K562 (cell line): ENCODE data around the gene MEA1. TPM values are rescaled to one million over a fixed set of nuclear protein-coding genes. Genes with fewer than 3 reads are reported as not detected.
A peak's percentile ranks its signal among the peaks of the same experiment; 100 is the strongest.

Source experiments
- ATAC-seq: fragments of 200-7000 bp; cut with Tn5 transposase; 3 replicates; pipeline ENCODE4 v1.9.1; 2020; ENCODE audit warnings: moderate library complexity
- BruUV-seq: library from RNA; stranded (reverse); fragments of 400-500 nt; replicated peaks from 2 replicates; lab custom pipeline; 2021; lab: Mats Ljungman, UMichigan
- CTCF ChIA-PET: fragments of 300-600 bp; formaldehyde crosslinking; extraction: SDS; loops from one replicate; lab custom pipeline; 2021; ENCODE audit warnings: low intra/inter-chr PET ratio; lab: Yijun Ruan, JAX
- POLR2A ChIA-PET: fragments of 300-600, 350-650 bp; sonication (Branson Sonifier 250); formaldehyde crosslinking; extraction: SDS; loops from one replicate; lab custom pipeline; 2021; ENCODE audit warnings: antibody characterized with exemption, inconsistent platforms; lab: Yijun Ruan, JAX
- DNase-seq, 4 experiments: peaks; one replicate each; pipeline versions ENCODE4 v3.0.0 to v3.0.0-alpha.2; 2011 to 2018; ENCODE audit warnings: low spot score in 3 of 4, mixed read lengths in 3 of 4; ENCODE audit errors: extremely low read depth in 1 of 4
- FAIRE-seq: peaks from 2 replicates; lab custom pipeline; 2011; peaks lifted over from hg19 to GRCh38; lab: Jason Lieb, UNC
- H2AFZ ChIP-seq: 2 replicates; pipeline ENCODE4 v1.6.0; 2011; ENCODE audit warnings: low read depth, low read length, control low read depth, inconsistent platforms
- H3K27ac ChIP-seq: fragments of 200-600 bp; 3 replicates; pipeline ENCODE4 v1.8.0; 2011; ENCODE audit warnings: low read depth, mild to moderate bottlenecking, control low read depth, inconsistent platforms, low read length, moderate library complexity, mixed read lengths; ENCODE audit errors: extremely low read depth
- H3K27me3 ChIP-seq, 2 experiments: fragments of 300-600 bp in 1 of 2; 2 replicates in 1 of 2; 3 replicates in 1 of 2; pipeline versions ENCODE4 v1.6.0 to v1.8.0; 2011; ENCODE audit warnings: inconsistent platforms in 2 of 2, low read length in 2 of 2, mild to moderate bottlenecking in 1 of 2, mixed read lengths in 1 of 2, moderate library complexity in 1 of 2; ENCODE audit not compliant: control insufficient read depth in 2 of 2, insufficient read depth in 2 of 2
- H3K36me3 ChIP-seq: fragments of 300-600 bp; 3 replicates; pipeline ENCODE4 v1.8.0; 2011; ENCODE audit warnings: mild to moderate bottlenecking, low read length, inconsistent platforms; ENCODE audit not compliant: control insufficient read depth, insufficient read depth
- H3K4me1 ChIP-seq, 2 experiments: fragments of 200-600 bp in 1 of 2; replicated peaks in 1 of 2; 2 replicates in 1 of 2; 3 replicates in 1 of 2; pipeline versions ENCODE4 v1.5.1 to v1.8.0; 2011; ENCODE audit warnings: inconsistent platforms in 2 of 2, low read length in 2 of 2, mild to moderate bottlenecking in 1 of 2, mixed read lengths in 1 of 2, moderate library complexity in 1 of 2; ENCODE audit not compliant: control insufficient read depth in 2 of 2, insufficient read depth in 2 of 2
- H3K4me2 ChIP-seq: 2 replicates; pipeline ENCODE4 v1.6.1; 2011; ENCODE audit warnings: low read length, control low read depth, inconsistent platforms, mixed read lengths; ENCODE audit not compliant: insufficient read depth
- H3K4me3 ChIP-seq: fragments of 200-600 bp; sonication (generic), shearing (Covaris generic); 2 replicates; pipeline ENCODE4 v1.5.1; 2016; ENCODE audit warnings: control low read depth, inconsistent platforms
- H3K79me2 ChIP-seq: fragments of 200-600 bp; 3 replicates; pipeline ENCODE4 v1.8.0; 2011; ENCODE audit warnings: low read length, inconsistent platforms; ENCODE audit not compliant: control insufficient read depth, insufficient read depth
- H3K9ac ChIP-seq, 2 experiments: 2 replicates each; pipeline versions ENCODE4 v1.6.0 to v1.6.1; 2011; ENCODE audit warnings: low read depth in 2 of 2, low read length in 2 of 2, control low read depth in 1 of 2, inconsistent platforms in 1 of 2, mild to moderate bottlenecking in 1 of 2, mixed read lengths in 1 of 2; ENCODE audit not compliant: insufficient read depth in 1 of 2
- H3K9me1 ChIP-seq: one replicate; pipeline ENCODE4 v1.6.0; 2011; ENCODE audit warnings: inconsistent platforms, mild to moderate bottlenecking, low read length, moderate library complexity; ENCODE audit not compliant: control insufficient read depth, insufficient read depth
- H3K9me3 ChIP-seq: replicated peaks from 2 replicates; pipeline ENCODE4 v1.5.1; 2011; ENCODE audit warnings: low read depth, low read length, inconsistent platforms; ENCODE audit not compliant: control insufficient read depth, insufficient read depth
- H4K20me1 ChIP-seq: replicated peaks from 2 replicates; pipeline ENCODE4 v1.6.1; 2011; ENCODE audit warnings: low read length, inconsistent platforms, mixed read lengths; ENCODE audit not compliant: control insufficient read depth, insufficient read depth
- DACH1 ChIP-seq: fragments of 450-650 bp; IDR thresholded peaks from 2 replicates; pipeline ENCODE4 v1.6.1; 2018; ENCODE audit not compliant: partially characterized antibody
- MYC ChIP-seq, 2 experiments: fragments of 250-450 bp in 1 of 2; sonication (Bioruptor Pico) in 1 of 2; IDR thresholded peaks; 2 replicates each; pipeline versions ENCODE4 v1.5.1 to v1.6.1; 2012 to 2021; ENCODE audit warnings: low read depth in 2 of 2, borderline replicate concordance in 1 of 2, improper control_type of control experiment in 1 of 2, low read length in 1 of 2, mild to moderate bottlenecking in 1 of 2, moderate library complexity in 1 of 2
- RNF219 ChIP-seq: fragments of 250-450 bp; sonication (Bioruptor Pico); IDR thresholded peaks from 2 replicates; pipeline ENCODE4 v1.5.0; 2022; ENCODE audit warnings: mild to moderate bottlenecking
- ZBTB12 ChIP-seq: fragments of 250-450 bp; sonication (Bioruptor Pico); IDR thresholded peaks from 2 replicates; pipeline ENCODE4 v1.4.0; 2020
- ZNF12 ChIP-seq: sonication (generic); formaldehyde crosslinking; IDR thresholded peaks from 2 replicates; pipeline ENCODE4 v1.4.0; 2020; ENCODE audit warnings: mild to moderate bottlenecking, missing genetic modification reagents
- ZNF143 ChIP-seq: sonication (generic); formaldehyde crosslinking; IDR thresholded peaks from 2 replicates; pipeline ENCODE4 v1.9.0; 2022; ENCODE audit warnings: mild to moderate bottlenecking, missing genetic modification reagents
- WGBS: fragments of 100-300 bp; shearing (Covaris generic); methylation state at CpG from one replicate; pipeline ENCODE4 v1.1.6; 2016; ENCODE audit warnings: low coverage, mixed read lengths; ENCODE audit not compliant: insufficient coverage; ENCODE audit errors: missing lambda C conversion rate; 5-methylcytosine and 5-hydroxymethylcytosine counted together
- in situ Hi-C: fragments of 300-500 bp; cut with MboI; formaldehyde crosslinking; loops from 4 replicates; pipeline ENCODE4 v1.15.0; 2018; ENCODE audit warnings: inconsistent platforms, mixed read lengths
- intact Hi-C: fragments of 100-400 bp; cut with micrococcal nuclease; formaldehyde crosslinking; loops from 2 replicates; pipeline ENCODE4 v1.14.2; 2022
- polyA plus RNA-seq, 8 experiments: library from polyadenylated mRNA; depleted of rRNA in 4 of 8; stranded (reverse) in 5 of 8; unstranded in 3 of 8; fragments of >200 nt; fragmentation: Nextera tagmentation in 2 of 8; fragmentation: Illumina TruSeq in 1 of 8; extraction: Ambion mirVana in 2 of 8; extraction: Trizol in 1 of 8; gene quantifications; 2 replicates each; pipeline versions ENCODE4 v1.2.1 to v1.2.3, GENCODE V29; 2011 to 2014; ENCODE audit warnings: inconsistent platforms in 1 of 8, missing spikeins in 1 of 8
- total RNA-seq, 7 experiments: library from RNA; depleted of rRNA in 6 of 7; stranded (reverse); fragments of >200 nt in 6 of 7; fragmentation: Illumina TruSeq in 2 of 7; extraction: Trizol in 2 of 7; gene quantifications; 2 replicates each; pipeline versions ENCODE4 v1.2.1 to v1.2.3, GENCODE V29; 2011 to 2021; ENCODE audit warnings: low replicate concordance in 1 of 7

Gene MEA1
- total and polyA plus RNA-seq, 9 of the 15 experiments (the other 6 are each of a cell fraction or from before 2014, with no cell fraction given), result 86.8 to 210 (median 152) TPM

- Histone ChIP-seq H3K9me3 (no peaks in the 10 kb centered on the region), H3K9me1 (peaks cover 7% of the 10 kb centered on the region), H3K27ac (no peak overlapping the region), H3K79me2 (peaks cover 44% of the 10 kb centered on the region), H4K20me1 (no peaks in the 10 kb centered on the region), H3K4me2 (no peak overlapping the region), H2AFZ (no peak overlapping the region)
- in situ Hi-C loops, result no loop called here
- no peak for FAIRE-seq
- DNase-seq, result no peak
- TF ChIP-seq ZBTB12 (CRISPR knock-in tag) (no peak), ZNF143 (CRISPR knock-in tag) (0 out of 2 replicates have a peak, but pooled peaks have one; percentile 24), ZNF12 (no peak), MYC (IDR thresholded peaks at IDR 0.05; ENCODE audit: low read depth, low read length) (no peak), MYC (CRISPR knock-in tag; IDR thresholded peaks at IDR 0.05; ENCODE audit: borderline replicate concordance, low read depth) (no peak), DACH1 (no peak), RNF219 (CRISPR knock-in tag) (no peak)
- TF ChIP-seq, all 486 proteins: peak for 1
- CTCF ChIA-PET, result no interaction called here
- Histone ChIP-seq H3K27me3 (no peaks in the 10 kb centered on the region), H3K36me3 (peaks cover 59% of the 10 kb centered on the region), H3K9ac (peak overlapping the region in 1 of 2 experiments; percentile 33; a peak in 1 of 4 replicates), H3K4me1 (peaks cover 35 to 36% of the 10 kb centered on the region in 2 experiments), H3K4me3 (no peak overlapping the region)
- BruUV-seq, result no TSS peak
- intact Hi-C loops, result no loop called here
- no peak for ATAC-seq
- WGBS, result 51% methylated on average over 8 of the region's 8 CpGs
- POLR2A ChIA-PET, result interaction anchor here (0.6 to 3.2 kb wide), 5 partner anchors 8 to 139 kb away, joined by 3 to 22 read pairs (median 12); no protein-coding TSS in a partner anchor
These were observed 42.2 kb upstream of the MEA1 start for GRCh38 chr6:43055966-43056365.
